COR-L47 (cell line): ENCODE data around the gene HGF.
"Not testable (repeated sequence)": the region's sequence is repeated elsewhere in the genome, so short reads cannot be mapped to it uniquely, and the experiment has no call there.

Source experiments
- DNase-seq: peaks from one replicate; lab custom pipeline; 2025; lab: John Stamatoyannopoulos, UW

Gene HGF

DNA sequence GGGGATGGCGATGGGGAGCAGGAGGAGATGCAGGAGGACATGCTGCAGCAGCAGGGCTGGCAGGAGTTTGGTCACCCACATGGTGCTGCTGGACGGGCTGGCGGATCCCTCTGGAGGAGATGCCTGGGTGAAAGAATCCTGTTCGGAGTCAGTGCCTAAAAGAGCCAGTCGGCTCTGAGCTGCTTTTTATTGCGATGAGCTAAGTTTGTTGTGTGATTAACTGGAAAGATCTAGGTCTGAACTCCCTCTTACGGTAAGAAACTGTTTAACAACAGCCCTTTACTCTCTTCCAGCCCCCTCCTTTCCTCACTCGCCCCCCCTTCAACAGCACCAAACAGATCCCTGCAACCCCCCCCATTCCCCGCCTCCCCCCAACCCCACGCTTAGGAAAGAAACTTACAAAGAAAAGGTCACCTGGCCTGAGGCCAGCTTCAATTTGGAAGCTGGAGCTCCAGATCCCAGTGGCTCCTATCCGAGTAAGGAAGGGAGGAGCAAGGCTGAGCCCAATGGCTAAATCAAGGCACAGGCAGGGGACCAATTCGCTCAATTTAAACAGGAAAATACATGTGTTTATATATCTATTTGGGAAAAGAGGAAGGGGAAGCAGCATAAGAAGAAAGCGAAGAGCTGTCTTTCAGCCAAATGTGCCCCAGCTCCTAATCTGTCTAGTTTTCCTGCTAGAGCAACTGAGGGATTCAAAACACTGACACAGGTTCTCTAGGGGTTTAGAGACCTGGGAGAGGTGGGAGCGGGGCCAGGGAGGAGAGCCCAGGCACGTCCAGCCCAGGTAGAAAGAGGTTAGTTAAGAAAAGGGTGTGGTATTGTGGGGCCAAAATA lies at the start of gene HGF:
HGF (minus strand) TSS at position 157 of the 837 bp plus-strand sequence; CDS start at position 81, 76 bp downstream.
- no peak for DNase-seq

DNA sequence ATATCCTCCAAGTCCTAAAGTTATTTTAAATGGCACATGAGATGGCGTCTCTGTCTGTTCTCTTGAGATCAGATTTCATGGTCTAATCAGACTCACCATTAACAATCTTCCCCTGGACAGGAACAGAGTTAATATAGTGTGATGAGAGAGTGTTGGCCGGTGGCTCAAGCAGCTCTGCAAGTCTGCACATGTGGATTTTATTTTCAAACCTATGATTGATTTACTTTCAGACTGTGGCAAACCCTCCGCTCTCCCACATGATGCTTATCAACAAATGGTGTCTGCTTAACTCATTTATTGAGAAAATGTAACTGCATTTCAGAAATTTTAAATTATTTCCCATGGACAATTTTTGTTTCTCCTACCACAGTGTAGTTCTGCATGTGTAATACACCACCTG lies 46.5 kb upstream of the HGF start:
- DNase-seq: no peak

DNA sequence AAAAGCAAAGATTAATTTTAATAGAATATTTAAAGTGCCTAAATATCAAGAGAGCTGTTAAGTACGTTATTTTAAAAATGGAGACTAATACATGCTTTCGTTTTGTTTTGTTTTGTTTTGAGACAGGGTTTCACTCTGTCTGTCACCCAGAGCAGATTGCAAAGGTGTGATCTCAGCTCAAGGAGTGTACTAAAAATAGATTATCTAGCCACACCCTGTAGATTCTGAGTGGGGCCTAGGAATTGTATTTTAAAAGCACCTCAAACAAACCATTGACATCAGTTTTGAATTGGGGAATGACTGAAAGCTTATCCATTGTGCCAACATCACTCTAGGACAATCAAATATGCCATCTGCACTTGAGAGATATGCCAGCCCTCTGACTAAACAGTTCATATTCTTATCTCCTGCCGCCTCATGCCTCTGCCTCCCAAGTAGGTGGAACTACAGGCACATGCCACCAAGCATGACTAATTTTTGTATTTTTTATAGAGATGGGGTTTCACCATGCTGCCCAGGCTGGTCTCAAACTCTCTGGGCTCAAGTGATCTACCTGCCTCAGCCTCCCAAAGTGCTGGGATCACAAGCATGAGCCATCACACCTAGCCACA lies 43.1 kb upstream of the HGF start:
- not testable (repeated sequence) for DNase-seq

DNA sequence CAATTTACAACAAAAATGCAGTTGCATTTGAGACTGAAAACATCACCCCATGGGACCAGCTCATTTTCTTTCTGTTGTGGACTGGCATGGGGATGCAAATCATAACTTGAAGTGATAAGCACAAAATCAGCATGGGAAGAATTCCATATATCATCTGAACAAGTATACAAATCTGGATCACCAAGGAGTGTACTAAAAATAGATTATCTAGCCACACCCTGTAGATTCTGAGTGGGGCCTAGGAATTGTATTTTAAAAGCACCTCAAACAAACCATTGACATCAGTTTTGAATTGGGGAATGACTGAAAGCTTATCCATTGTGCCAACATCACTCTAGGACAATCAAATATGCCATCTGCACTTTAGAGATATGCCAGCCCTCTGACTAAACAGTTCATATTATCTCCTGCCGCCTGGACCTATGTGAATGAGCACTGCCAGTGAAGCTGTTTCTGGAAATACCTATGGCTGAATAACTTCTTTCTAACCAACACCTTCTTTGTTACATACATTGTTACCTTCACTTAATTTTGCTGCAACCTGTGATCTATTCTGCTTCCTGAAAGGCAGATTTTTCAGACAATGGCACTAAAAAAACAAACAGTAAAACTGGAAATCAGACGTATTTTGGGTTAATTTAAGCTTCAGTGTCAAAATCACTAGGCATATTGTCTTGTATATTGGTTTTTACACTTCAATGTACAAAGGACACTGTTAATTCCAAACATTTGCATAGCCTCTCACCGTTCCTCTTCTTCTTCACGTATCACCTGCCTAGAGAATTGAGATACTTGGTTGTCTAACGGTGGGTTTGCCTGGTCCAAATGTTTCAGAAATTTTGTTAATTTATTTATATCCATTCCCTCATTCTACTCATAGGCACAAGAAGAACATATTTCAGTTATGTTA lies 42.4 kb upstream of the HGF start:
- DNase-seq: no peak

- DNase-seq: no peak
These were observed 40.8 kb upstream of the HGF start for GRCh38 chr7:81810476-81811155.

DNA sequence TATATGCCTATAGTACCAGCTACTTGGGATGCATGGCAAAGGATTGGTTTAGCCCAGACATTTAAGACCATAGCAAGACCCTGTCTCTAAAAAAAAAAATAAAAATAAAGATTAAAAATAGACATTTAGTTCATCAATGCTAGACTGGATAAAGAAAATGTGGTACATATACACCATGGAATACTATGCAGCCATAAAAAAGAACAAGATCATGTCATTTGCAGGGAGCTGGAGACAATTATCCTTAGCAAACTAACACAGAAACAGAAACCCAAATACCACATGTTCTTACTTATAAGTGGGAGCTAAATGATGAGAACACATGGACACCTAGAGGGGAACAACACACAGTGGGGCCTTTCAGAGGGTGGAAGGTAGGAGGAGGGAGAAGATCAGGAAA lies 38.5 kb upstream of the HGF start:
- DNase-seq: not testable (repeated sequence)

DNA sequence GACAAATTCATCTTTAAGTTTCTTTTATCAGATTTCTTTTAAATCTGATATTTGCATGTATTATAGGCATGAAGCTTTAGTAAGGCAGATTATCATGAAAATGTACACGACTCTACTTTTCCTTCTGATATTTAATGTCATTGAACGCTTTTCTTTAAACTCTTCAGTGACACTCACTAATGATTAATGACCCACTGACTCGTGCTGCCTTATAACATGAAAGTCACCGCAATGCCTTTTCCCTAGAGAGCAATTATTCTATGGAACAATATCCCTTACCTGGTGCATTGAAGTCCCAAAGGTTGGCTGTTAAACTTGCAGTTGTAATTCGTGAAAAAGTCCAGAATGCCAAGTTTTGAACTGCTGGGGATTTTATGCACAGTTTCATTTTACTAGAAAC lies 33.4 kb upstream of the HGF start:
- DNase-seq: no peak

DNA sequence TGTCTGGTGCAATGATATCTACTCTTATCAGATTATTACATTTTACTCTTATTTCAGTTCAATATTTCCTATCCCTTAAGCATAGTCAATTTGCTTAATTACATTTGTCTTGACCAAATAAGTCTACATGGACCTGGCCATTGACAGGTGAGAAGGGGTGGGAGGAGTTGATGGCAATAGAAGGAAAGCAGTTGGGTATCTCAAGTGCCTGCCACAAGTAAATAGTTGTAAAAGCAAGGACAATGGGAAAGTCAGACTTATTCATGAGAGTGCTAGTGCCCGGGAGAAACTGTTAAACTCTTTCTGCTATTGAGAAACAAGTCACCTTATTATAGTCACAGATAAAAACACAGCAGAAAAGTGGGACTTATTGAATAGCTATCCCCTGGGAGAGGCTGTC lies 32.4 kb upstream of the HGF start:
- DNase-seq: no peak

GRCh38 chr7:81801532-81801931 lies 31.7 kb upstream of the HGF start:
- no peak for DNase-seq

DNA sequence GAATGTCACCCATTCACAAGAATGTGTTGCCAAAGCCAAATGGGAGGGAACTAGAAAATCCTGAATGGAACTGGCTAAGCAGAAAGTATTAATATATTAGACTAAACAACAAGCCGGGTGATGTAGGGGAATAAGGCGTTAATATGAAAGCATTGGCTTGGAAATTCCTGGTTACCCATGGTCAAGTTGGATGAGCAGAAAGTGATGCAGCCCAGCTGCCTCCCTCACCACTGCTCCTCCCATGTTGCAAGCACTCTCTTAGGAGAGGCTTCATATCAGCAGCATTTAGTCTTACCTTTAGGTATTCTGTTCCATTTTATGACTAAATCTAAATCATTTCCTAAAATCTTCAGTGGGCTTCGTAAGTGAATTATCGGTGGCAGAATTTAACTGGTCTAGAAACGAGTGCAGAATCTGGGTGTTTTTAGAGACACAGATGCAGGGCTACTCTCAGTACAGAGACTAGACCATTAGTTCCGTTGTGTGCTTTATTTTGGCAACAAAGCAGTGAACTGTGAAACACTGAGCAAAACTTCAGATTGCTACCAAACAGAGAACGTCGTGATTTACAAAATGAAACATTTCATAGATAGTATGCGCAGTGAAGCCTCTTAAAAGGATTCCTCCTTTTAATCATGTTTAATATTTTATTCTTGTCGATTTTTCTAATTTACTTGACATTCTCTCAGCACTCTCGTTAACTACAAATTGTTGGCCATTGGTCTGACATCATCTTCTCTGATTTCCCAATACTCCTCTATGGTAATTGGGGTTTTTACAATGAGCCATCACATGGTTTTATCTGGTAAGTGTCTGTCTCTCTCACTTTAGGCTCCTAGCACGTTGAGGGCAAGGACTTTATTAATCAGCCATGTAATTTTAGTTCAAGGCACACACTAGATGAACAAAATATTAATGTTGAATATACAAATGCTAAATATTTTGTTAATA lies 22.0 kb upstream of the HGF start:
- DNase-seq: no peak

- no peak for DNase-seq
These were observed 20.8 kb upstream of the HGF start for GRCh38 chr7:81790686-81791085.

- DNase-seq: no peak
These were observed 20.3 kb upstream of the HGF start for GRCh38 chr7:81790120-81790500.

DNA sequence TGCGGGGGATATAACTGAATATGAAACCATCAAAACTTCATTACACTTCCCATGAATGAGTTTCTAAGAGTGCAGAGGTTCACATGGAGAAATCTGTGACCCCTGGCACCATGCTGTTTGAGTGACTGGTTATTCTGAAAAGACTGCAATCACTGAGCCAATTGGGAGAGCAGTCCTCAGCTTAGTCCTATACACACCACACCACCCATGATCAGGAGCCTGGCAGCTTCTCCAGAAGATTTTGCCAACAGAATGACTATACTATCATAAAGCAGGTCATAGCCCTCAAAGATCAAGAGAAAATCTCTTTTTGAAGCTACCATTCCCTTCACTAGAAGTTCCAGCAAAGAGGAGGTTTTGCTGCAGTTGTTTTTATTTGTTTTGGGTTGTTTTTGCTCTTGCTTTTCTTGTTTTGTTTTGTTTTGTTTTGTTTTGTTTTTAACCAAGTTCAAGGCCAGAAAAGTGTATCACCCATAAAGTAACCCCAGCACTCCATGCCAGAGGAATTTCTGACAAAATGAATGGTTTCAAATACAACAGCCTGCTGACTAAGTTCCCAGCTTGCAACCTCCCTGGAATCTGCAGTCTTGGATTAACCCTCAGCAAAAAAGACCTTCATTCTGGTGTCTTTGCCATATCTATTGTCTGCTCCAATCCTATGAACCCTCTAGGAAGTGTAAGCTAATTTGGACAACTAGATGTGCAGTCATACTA lies 19.7 kb upstream of the HGF start:
- no peak for DNase-seq

GRCh38 chr7:81788246-81788645 lies 18.4 kb upstream of the HGF start:
- no peak for DNase-seq

DNA sequence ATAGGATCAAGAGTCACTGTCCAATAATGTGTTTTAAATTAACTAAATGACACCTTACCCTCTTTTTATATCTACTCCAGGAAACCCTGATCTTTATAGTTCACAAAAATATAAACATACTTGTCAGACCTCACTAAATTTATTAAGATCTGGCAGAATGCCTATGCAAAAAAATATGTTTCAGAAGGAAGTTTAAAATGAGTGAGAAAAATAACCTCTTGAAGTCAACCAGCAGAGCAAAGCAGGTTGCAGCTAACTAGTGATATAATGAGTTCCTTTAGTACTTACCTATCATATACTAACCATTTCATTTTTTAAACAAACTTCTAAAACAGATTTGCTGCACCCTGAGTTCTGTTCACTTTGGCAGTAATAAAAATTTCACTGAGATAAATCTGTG lies 14.0 kb upstream of the HGF start:
- no peak for DNase-seq

DNA sequence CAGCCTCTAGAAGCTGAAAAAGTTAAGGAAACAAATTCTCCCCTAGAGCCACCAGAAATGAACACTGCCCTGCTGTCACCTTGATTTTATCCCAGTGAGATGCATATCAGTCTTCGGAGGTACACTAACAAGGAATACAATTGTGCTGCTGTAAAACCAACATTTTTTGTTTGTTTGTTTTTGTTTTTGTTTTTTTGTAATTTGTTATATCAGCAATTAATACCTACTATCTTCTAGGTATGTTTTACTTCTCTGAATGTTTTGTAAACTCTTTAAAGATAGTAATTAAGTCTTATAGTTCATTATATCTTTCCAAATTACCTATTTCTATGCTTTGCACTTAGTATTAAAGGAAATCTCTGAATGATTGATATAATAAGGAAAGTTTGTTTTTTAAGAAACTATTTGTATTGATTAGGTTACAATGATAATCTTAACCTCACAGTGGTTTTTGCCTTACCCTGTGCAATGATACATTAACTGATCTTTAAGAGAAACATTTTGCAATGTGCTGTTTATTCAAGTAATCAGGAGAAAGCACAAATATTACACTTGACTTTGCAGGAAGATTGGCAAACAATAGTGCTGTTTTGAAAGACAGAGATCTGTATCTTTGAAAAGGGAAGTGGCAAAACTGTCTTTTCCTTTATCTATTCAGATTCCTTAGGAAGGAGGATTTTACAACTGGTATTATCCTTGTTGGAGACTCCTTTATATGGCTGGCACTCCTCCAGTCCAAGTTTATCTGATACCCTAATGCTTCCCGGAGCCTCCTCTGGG lies 11.3 kb upstream of the HGF start:
- no peak for DNase-seq

DNA sequence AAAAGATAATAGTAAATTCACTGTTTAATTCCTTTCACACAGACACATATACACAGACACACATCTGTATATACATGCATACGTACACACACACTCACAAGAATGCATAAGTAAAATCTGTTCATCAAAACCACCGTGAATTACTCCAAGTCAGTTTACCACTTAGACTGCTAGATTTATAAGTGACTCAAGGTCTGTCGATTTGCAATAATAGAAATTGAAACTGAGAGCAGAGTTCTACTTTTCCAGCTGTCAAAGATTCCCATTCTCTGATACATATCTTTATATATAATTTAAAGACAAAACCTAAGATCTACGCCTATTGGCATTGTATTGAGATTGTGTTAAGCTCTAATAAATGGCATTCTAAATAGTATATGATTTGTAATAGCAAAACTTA lies 9.9 kb upstream of the HGF start:
- no peak for DNase-seq

DNA sequence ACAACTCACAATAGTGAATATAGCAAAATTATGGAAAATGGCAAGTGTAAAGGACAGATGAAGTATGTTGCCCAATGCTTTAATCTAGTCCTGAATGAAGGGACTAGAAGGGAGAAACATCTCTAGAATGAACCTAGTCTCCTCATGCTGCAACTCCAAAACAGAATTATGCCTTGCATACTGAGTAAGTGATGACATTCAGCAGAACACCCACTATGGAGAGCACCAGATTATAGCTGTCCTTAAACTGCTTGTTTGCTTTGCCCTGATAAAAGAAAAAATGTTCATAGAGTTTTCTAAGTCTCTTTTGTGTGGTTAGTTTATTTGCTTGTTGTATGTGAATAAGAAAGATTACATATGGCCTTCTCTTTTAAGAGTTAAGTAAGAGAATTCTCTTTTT lies 7.8 kb upstream of the HGF start:
- DNase-seq: no peak

DNA sequence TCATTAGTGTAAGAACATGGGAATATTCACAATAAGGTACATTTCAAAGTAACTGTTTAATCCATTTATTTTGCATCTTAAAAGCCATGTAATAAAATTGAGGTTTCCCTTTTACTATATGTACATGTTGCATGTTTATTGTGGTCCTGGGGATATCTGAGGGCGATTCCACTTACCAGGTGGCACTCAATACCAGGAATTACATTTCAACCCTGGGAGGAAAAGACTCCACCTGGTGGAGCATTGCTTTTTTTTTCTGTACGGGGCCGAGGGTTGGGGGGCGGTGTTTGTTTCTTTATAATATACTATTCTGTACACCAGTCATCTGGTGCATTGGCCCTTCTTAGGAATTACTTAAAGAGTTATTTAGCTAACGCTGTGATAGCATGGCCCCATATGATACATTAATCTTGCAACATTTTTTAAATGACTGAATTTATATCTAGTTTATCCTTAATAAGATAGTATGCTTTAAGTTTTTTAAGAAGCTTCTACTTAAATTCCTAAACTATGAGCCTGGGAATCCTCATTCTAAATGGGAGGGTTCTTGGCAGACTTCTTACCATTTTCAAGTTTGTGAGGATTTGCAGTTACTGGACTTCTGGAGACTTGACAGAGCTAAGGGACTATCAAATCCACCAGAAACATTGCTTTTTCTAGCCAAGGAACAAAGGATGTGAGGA lies 7.2 kb upstream of the HGF start:
- no peak for DNase-seq
